Activated gamma-delta T cell (primary cell): ENCODE results near the gene ADAMTSL3.

Experiments
- DNase-seq: peaks from one replicate; lab custom pipeline; 2025; lab: John Stamatoyannopoulos, UW
- total RNA-seq, 2 donors: gene quantifications; one replicate each; lab custom pipeline; 2026; lab: John Stamatoyannopoulos, UW

ADAMTSL3 gene, protein sequence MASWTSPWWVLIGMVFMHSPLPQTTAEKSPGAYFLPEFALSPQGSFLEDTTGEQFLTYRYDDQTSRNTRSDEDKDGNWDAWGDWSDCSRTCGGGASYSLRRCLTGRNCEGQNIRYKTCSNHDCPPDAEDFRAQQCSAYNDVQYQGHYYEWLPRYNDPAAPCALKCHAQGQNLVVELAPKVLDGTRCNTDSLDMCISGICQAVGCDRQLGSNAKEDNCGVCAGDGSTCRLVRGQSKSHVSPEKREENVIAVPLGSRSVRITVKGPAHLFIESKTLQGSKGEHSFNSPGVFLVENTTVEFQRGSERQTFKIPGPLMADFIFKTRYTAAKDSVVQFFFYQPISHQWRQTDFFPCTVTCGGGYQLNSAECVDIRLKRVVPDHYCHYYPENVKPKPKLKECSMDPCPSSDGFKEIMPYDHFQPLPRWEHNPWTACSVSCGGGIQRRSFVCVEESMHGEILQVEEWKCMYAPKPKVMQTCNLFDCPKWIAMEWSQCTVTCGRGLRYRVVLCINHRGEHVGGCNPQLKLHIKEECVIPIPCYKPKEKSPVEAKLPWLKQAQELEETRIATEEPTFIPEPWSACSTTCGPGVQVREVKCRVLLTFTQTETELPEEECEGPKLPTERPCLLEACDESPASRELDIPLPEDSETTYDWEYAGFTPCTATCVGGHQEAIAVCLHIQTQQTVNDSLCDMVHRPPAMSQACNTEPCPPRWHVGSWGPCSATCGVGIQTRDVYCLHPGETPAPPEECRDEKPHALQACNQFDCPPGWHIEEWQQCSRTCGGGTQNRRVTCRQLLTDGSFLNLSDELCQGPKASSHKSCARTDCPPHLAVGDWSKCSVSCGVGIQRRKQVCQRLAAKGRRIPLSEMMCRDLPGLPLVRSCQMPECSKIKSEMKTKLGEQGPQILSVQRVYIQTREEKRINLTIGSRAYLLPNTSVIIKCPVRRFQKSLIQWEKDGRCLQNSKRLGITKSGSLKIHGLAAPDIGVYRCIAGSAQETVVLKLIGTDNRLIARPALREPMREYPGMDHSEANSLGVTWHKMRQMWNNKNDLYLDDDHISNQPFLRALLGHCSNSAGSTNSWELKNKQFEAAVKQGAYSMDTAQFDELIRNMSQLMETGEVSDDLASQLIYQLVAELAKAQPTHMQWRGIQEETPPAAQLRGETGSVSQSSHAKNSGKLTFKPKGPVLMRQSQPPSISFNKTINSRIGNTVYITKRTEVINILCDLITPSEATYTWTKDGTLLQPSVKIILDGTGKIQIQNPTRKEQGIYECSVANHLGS (N-terminal part only)
- 0 to 0.09 reads per million in 2 donors for total RNA-seq

DNA sequence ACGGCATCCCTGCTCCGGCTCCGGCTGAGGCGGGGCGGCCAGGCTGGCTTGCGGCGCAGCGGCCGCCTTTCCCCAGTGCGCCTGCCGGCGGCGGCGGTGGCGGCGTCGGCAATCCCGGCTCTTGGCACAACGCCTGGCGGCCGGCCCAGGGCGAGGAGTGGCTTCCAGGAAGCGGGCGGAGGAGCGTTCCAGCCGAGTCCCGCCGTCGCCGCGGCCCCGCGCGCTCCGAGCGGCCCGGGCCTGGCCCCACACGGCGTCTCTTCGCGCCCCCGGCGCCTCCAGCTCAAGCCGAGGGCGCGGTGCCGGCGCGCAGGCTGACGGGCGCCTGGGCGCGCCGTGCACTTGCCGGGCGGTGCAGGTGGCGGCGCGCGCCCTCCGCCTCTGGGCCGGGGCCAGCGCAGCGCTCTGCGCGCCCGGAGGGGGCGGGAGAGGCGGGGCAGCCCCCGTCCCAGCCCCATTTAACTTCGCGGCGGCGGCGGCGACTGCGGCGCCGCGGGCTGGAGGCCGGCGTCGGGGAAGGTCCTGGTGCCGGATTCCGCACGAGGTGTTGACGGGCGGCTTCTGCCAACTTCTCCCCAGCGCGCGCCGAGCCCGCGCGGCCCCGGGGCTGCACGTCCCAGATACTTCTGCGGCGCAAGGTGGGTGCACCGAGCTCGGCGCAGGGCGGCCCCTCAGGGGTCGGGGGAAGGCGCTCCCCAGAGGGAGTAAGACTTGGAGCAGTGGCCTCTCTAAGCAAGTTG lies at the start of gene ADAMTSL3:
Gene ADAMTSL3, plus strand, starts transcription at position 485 of the 740 bp plus-strand sequence. CDS start 1,639 bp downstream, outside the sequence.
- no peak for DNase-seq

DNA sequence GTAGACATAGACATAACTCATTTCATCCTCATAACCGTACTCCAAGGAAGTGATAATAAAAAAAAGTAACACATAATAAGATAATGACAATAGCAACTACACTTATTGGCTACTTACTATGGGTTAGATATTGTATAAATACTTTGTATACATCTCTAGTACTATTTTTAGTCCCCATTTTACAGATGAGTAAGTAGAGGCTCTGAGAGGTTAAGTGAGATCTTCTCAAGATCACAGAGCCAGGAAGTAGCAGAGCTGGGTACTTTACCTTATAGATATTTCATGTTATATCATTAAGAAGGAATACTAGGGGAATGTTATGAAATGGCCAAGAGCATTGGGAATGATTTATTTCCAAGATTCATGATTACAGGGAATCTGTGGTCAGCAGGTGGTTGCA lies 49.4 kb upstream of the ADAMTSL3 start:
- no peak for DNase-seq

DNA sequence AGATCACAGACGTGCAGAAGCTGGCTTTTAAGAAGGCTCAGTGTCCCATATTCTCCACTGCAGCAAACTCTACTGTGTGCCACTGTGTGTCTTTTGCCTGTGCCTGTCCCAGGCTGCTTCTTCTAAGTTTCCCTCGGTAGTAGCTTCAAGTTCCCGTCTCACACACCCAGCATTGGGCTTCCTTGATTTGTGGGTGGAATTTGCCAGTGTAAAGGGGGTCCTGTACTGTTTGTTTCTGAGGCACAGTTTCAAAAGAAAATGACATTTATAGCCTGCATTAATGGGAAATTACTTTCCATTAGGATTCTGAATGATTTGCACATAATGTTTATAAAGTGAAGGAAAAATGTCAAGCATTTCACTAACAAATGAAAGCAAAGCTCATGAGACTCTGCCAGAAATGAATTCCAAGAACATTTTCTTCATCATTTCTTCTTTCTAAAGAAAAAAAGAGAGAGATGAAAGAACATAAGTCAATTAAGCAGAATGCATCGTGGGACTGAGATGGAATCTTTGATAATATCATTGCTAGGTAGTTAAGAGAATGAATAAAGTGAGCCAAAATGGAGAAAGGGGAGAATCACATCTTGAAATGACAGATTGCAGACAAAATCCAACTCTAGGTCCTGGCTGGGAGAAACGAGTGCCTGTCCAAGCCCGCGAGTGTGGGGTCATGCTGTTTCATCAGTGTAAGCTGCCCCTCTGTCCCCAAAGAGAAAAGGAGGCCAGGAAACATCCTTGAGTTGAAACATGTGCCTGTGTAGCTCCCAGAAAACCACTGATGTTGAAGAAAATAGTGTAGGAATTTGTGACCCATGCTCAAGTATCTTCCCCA lies 48.6 kb upstream of the ADAMTSL3 start:
- no peak for DNase-seq

DNA sequence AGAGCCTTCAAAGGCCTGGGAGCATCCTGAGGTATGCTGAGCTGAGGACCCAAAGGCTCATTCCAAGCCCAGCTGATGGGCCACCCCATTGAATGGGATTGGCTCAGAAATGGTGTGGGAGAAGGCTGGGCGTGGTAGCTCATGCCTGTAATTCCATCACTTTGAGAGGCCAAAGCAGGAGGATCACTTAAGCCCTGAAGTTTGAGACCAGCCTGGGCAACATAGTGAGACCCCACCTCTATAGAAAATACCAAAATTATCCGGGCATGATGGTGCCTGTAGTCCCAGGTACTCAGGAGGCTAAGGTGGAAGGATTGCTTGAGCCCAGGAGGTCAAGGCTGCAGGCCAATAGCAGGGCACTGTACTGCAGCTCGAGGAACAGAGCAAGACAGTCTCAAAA lies 43.8 kb upstream of the ADAMTSL3 start:
- DNase-seq = no peak

DNA sequence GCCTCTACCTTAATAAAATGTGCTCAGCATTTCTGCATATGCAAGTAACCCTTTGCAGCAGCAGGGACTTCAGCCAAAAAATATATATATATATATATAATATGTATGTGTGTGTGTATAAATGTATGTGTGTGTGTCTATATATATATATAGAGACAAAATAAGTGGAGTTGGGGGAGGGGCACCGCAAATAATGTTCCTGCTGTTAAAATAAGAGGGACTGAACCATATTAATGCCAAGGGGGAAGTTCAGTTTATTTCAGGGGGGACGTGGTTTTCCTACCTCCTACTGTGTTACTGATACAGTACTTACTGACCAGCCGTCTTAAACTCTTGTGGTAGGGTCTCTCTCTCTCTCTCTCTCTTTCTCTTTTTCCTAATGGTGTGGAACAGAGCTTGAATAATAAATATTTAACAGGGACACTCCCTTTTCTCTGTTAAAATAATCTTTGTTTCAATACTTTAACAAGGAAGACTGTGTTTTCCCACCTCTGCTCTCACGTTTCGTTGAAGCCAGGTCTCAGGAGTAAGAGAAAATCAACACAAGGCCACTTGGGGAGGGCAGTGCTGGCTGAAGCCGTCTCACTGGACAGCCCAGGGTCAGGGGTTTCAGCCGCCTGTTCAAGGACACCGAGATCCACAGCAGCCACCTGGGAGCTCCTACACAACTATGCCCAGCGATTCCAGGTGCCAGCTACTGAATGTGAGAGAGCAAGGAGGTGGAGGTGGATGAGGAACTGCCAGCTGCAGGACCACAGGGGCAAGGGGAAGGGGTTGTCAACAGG lies 42.8 kb upstream of the ADAMTSL3 start:
- DNase-seq = no peak

DNA sequence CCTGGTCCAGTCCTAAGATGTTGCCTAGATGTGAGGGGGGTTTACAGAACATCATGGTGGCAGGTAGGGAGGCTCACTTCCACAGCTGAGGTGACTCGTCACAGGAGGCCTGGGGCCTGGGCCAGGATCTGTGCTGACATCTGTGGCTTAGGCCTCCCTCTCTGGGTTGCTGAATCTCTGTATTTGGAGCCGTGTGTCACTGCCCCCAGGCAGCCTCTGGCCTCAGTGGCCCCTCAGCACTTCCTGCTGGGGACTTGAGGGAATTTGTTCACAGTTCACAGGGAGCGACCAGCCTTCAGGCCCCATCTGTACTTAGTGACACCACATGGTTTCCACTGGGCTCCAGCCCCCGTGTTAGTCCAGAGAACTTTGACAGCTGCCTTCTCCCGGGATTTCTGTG lies 41.7 kb upstream of the ADAMTSL3 start:
- DNase-seq = no peak

DNA sequence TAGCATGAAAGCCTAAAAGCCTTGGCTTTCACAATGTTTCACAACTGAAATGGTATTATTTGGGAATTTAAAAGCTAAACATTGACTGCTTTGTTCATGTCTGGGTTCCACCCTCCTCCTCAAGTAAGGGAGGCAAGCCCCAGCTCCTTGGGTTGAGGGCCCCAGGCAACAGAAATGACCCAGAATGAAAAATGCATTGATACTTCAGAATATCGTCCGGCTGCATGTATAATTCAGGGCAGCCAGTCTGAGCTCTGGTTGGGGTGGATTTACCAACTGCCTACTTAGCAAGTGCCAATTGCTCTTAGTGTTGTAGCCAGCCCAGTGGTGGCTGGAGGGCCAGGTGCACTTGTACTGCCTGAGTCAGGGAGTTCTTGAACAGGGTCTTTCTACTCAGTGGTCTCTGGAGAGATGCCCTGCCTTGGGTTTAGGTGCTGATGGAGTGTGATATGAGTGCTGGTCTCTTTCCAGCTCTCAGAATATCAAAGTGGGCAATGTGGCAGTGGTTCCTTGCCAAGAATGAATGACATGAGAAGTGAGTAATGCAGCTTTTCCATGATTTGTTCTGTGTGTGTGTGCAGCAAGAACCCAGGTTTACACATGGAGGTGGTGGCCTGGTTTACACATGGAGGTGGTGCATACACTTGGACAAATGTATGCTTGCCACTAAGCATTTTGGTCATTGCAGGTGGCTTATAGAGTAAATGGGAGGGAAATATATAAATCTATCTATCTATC lies 40.9 kb upstream of the ADAMTSL3 start:
- no peak for DNase-seq

DNA sequence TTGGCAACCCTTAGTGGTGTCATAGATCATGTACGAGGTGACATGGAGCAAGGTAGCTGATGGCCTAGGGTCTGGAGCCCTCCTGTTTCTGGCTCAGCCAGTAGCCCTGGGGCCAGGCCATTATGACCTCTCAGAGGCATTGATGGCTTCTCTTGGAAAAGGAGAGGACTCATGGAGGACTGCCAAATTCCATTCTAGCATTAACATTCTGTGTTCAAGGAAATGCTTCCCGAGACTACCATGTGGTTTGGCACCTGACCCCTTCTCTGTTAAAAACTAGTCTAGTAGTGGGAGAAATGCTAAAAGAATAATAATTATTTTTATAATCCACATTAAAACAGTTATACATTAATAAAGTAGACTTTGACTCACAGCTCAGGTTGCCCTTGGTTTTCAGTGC lies 40.2 kb upstream of the ADAMTSL3 start:
- no peak for DNase-seq

DNA sequence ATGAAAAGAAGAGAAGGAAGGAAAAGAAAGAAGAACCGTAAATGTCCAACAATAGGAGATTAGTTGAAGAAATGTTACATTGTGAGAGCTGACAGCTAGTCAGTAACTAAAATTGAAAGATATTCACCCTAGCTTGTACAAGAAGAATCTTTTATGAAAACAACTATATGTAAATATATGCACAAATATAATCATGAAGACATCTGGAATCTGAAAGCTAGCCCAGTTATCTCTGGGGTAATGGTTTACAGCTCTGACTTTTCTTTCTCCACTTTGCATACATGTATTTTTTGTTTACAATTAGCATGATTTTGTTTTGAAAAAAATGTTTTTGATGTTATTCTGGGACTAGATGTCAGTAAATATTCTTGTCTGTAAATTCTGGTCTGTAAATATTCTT lies 37.1 kb upstream of the ADAMTSL3 start:
- DNase-seq = no peak

DNA sequence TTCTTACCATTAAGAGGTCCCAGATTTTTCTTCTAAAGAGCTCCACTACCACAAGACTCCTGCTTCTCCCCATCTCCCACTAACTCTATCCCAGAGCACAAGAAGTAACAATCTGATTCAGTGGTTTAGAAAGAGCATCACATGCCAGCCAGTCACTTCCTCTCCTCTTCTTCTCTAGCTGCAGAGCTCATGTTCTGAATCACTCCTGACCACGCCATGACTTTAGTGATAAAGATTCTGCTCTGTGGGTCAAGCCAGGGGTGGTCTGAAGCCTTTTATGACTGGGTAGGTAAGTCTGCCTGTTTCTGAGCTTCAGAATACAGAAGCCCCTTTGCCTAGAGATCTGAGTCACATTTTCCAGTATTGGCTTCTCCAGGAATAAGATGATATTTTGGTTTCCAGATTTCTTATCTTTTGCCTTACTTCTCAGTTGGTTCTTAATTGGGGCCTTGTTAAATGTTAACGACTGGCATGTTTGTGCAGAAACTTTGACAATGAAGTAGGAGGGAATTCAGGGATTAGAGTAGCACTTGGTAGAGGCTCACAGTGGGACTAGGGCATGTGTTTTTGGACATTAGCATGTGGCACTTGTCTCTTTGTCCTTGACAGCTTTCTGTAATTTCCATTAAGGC lies 27.6 kb upstream of the ADAMTSL3 start:
- no peak for DNase-seq

DNA sequence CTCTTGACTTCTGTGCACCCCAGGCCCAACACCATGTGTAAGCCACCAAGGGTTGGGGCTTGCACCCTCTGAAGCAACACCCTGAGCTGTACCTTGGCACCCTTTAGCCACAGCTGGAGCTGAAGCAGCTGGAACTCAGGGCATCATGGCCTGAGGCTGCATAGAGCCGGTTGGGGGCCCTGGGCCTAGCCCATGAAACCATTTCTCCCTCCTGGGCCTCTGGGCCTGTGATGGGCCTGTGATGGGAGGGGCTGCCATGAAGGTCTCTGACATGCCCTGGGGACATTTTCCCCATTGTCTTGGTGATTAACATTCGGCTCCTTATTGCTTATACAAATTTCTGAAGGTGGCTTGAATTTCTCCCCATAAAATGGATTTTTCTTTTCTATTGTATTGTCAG lies 22.4 kb upstream of the ADAMTSL3 start:
- no peak for DNase-seq

DNA sequence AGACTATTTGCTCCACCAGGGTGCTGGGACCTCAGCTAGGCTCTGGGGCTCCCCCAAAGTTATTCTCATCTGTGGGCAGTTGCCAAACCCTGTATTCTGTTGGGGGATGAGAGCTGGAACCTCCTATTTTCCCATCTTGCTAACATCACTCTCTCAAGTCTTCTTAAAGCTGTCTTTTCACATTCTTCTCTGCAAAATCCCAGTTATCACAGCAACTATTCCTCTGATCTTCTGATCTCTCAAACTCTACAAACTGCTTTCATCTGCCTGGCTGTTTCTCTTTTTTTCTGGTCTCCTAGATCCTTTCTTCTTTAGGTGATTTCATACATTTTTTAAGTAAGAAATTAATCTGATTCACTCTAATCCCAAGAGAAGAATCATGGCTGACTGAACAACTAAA lies 10.7 kb upstream of the ADAMTSL3 start:
- no peak for DNase-seq

DNA sequence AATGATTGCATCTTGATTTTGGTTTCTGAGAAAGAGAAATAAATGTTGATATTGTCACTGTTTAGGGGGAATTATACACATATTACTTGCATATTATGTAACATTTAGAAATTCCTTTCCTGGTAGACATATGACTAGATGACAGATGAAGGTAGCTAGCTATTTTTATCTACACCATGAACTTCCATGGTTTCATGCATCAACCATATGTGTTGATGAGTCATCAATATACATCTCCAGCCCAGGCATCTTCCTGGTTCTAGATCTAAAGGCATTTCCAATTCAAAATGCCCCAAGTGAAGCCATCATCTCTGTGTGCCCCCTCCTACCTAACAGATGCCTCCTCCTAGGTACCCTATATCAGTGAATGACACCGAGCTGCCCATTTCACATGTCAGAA lies 9.5 kb upstream of the ADAMTSL3 start:
- no peak for DNase-seq

DNA sequence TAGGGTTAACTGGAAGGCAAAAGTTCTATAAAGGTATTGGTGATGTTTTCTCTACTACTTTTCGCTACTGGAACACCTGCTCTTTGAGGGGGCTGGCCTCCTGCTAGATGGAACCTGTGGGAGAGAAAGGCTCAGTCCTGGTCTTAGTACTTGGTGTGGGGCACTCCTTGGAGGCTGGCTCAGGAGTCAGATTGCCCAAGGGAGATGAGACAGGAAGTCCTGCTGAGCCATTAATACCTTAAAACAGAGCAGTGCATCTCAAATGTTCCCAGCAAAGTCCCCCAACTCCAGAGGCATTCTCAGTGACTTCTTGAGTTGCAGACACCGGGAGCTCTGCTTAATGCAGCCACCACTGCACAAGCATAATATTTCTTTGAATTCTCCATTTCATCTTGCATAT lies 3.1 kb upstream of the ADAMTSL3 start:
- DNase-seq = no peak

DNA sequence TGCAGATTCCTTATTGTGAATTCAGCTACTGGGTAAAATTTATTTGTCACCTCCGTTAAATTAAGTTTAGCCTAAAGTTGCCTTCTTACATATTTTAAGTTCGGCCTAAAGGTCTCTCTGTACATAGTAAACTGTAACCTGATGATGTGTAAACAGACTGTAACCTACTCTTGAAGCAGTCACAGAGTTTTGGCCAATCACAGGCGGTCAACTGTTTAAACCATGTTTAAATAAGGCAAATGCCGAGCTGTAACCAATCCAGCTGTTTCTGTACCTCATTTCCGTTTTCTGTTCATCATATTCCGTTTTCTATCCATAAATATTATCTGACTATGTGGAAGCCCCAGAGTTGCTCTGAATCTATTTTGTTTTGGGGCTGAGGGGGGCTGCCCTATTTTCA lies 2.4 kb upstream of the ADAMTSL3 start:
- no peak for DNase-seq

DNA sequence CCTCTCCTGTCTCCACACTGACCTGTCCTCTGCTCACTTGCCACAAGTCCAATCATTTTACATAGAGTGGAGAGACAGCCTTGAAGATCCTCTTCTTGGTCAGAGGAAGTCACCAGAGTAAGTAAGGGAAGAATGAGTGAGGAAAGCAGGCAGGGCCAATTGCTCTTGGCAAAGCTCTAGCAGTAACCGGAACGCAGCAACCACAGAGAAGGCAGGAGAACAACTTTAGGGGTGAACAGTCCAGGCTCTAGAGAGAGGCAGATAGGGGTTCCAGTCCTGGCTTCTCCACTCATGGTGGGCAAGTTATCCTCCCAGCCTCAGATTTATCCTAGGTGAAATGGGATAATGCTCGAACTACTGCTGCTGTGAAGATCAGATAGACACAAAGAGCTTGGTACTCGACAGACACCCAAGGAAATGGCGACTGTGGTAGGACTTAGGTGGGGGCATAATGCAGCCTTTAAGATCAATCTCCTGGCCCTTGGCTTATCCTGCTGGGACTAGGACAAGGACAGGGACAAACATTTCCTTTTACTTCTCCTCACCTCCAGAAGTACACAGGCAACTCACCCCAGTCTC lies 1.2 kb upstream of the ADAMTSL3 start:
- DNase-seq = no peak

DNA sequence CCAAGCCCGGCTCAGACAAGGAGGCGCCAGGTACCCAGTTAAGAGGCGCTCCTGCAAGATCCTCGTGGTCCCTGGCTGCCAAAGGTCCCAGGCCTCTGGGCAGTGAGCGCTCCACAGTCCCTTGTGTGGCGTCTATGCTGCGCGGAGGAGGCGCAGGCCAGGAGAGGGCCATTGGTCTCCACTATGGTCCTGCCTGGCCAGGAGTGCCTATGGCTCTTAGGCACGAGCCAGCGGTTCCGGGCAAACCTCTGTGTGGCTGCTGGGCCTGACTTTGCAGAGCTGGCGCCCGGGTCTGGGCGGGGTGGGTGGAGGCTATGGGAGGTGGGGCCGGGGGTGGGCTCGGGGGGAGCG lies 660 bp upstream of the ADAMTSL3 start:
- no peak for DNase-seq
